Measurements from ENCODE around the gene PARP15. TPM values are rescaled to one million over a fixed set of nuclear protein-coding genes. Genes with fewer than 3 reads are reported as not detected.

The PARP15 gene
- total and polyA plus RNA-seq, 2 donors (not counting 3 experiments of a cell fraction or from before 2014, with no cell fraction given): 0.81 to 1.4 TPM

- H3K27me3 ChIP-seq (ENCODE audit: control insufficient read depth in 2 of 2, insufficient read depth in 2 of 2, low read length in 2 of 2): no peaks in the 10 kb centered on the region
- no peak overlapping the region for H3K27ac ChIP-seq (ENCODE audit: insufficient read depth, low read depth, low read length)
- no TSS peak for BruUV-seq (replicated peaks)
- H3K79me2 ChIP-seq (ENCODE audit: control insufficient read depth, insufficient read depth, low read length): no peaks in the 10 kb centered on the region
- H3K4me2 ChIP-seq (ENCODE audit: insufficient read depth, low read length): no peak overlapping the region
- H3K9me3 ChIP-seq (replicated peaks; ENCODE audit: control insufficient read depth, insufficient read depth, low read length): no peaks in the 10 kb centered on the region
- peaks cover 6% of the 10 kb centered on the region for H3K4me1 ChIP-seq (ENCODE audit: control insufficient read depth, extremely low read depth, insufficient read depth, low read length)
- no peak overlapping the region for H3K4me3 ChIP-seq (replicated peaks in 1 of 3; ENCODE audit: insufficient read depth in 1 of 3, low read depth in 1 of 3, low read length in 3 of 3)
- ChIA-PET POLR2A (no interaction called here), CTCF (interaction anchor here (1.2 to 8.8 kb wide), 3 partner anchors 17 to 120 kb away, joined by 3 to 129 read pairs (median 3); partner anchors contain the start of gene PARP14)
- DNase-seq (ENCODE audit: low read depth, low spot score): no peak
- H3K36me3 ChIP-seq (ENCODE audit: control insufficient read depth in 2 of 2, extremely low read depth in 1 of 2, insufficient read depth in 2 of 2, low read length in 2 of 2): peaks cover 0 to 2% of the 10 kb centered on the region in 2 experiments
- H4K20me1 ChIP-seq (replicated peaks; ENCODE audit: control insufficient read depth, extremely low read depth, insufficient read depth, low read length): no peaks in the 10 kb centered on the region
- TF ChIP-seq POLR2AphosphoS5 (IDR thresholded peaks at IDR 0.05; ENCODE audit: insufficient read depth, low read depth, low read length) (no peak), FOS (IDR thresholded peaks at IDR 0.05; ENCODE audit: borderline replicate concordance, insufficient read depth, low read length) (no peak), GATA2 (IDR thresholded peaks at IDR 0.05; ENCODE audit: insufficient read depth, insufficient read length, low read depth, low read length) (no peak), JUN (IDR thresholded peaks at IDR 0.05; ENCODE audit: borderline replicate concordance, insufficient read depth, insufficient read length, low read depth) (no peak), CTCF (IDR thresholded peaks at IDR 0.05; ENCODE audit: extremely low read depth in 1 of 2, insufficient read depth in 1 of 2, low read depth in 1 of 2, low read length in 2 of 2) (no peak), POLR2A (IDR thresholded peaks at IDR 0.05; ENCODE audit: low read depth, low read length) (no peak)
- no peak for FAIRE-seq
- H3K9me1 ChIP-seq (replicated peaks; ENCODE audit: control insufficient read depth, extremely low read depth, insufficient read depth, low read length): no peaks in the 10 kb centered on the region
- dilution Hi-C loops (cut with MboI; ENCODE audit: extremely low pct_ligation_motif_present, low sequenced_read_pairs): no loop called here
- H3K9ac ChIP-seq (replicated peaks; ENCODE audit: extremely low read depth, insufficient read depth, low read length): no peak overlapping the region
- no peak overlapping the region for H2AFZ ChIP-seq (ENCODE audit: low read depth, low read length)
- intact Hi-C loops (cut with micrococcal nuclease): loop anchor here (2.0 kb wide), 1 partner anchor 100 kb away; no protein-coding TSS in a partner anchor
Observed at GRCh38 chr3:122558605-122559004, 18.8 kb upstream of the PARP15 start.

All from endothelial cell of umbilical vein (primary cell).